ENCODE measurements around the gene KRTAP4-12.
"Not testable (repeated sequence)": the region's sequence is repeated elsewhere in the genome, so short reads cannot be mapped to it uniquely, and the experiment has no call there.

- TF ChIP-seq CTCF, POLR2A, EP300 (IDR thresholded peaks at IDR 0.05): not testable (repeated sequence)
Observed at GRCh38 chr17:41123292-41123990, 541 bp downstream of the KRTAP4-12 start.
